Tibial artery (tissue), 4 donors: Measurements from ENCODE around the gene ADCK1.

ENCODE experiments used
- DNase-seq, 2 donors: peaks; one replicate each; pipeline ENCODE4 v3.0.0-alpha.2; 2019
- H3K27ac ChIP-seq, 2 donors: fragments of 200-600 bp; sonication (generic) in 1 of 2; 1 replicate in 1 of 2; 2 replicates in 1 of 2; pipeline ENCODE4 v1.5.1; 2018 to 2019; ENCODE audit warnings: mild to moderate bottlenecking in 1 of 2
- H3K27me3 ChIP-seq, 2 donors: fragments of 200-600 bp; sonication (generic) in 1 of 2; one replicate each; pipeline versions ENCODE4 v1.5.1 to v1.6.0; 2016 to 2019
- H3K36me3 ChIP-seq, 3 donors: fragments of 200-600 bp; sonication (generic) in 2 of 3; one replicate each; pipeline ENCODE4 v1.5.1; 2016 to 2019; ENCODE audit warnings: mild to moderate bottlenecking in 2 of 3
- H3K4me1 ChIP-seq, 4 donors: fragments of 200-600 bp; sonication (generic) in 2 of 4; 1 replicate in 3 of 4; 2 replicates in 1 of 4; pipeline ENCODE4 v1.5.1; 2016 to 2019
- H3K4me3 ChIP-seq, 2 donors: fragments of 200-600 bp; sonication (generic) in 1 of 2; 1 replicate in 1 of 2; 2 replicates in 1 of 2; pipeline ENCODE4 v1.5.1; 2018 to 2019; ENCODE audit warnings: mild to moderate bottlenecking in 2 of 2
- H3K9me3 ChIP-seq, 3 donors: fragments of 200-600 bp; sonication (generic) in 1 of 3; one replicate each; pipeline ENCODE4 v1.5.1; 2016 to 2019
- intact Hi-C: fragments of 100-400 bp; cut with DNase I; formaldehyde crosslinking; loops from one replicate; pipeline ENCODE4 v1.15.0; 2023; ENCODE audit warnings: low total_unique reads
- TF ChIP-seq, protein P1 (sequence below), 2 experiments: fragments of 200-600 bp in 1 of 2; fragments of 450-650 bp in 1 of 2; IDR thresholded peaks; one replicate each; pipeline ENCODE4 v1.5.1; 2017 to 2019; ENCODE audit warnings: antibody characterized with exemption in 2 of 2, mild to moderate bottlenecking in 1 of 2, moderate library complexity in 1 of 2

Gene ADCK1

DNA sequence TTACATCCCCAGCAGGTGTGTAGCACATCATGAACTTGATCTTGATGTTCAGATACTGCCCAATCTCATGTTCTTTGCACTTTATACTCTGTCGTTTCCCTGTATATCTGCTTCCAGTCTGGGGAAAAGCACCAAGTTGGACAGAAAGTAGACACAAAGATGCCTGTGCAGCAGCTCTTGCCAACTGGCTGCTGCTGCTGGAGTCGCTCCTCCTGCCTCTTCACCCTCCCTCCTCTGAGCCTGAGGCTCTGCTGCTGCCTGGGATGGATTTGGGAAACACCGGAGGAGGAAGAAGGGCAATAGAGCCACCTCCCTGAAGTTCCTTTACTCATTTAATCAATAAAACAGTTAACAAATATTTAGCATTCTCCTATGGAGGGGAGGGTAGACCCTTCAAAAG is 32.4 kb downstream of the ADCK1 start:
- Histone ChIP-seq H3K9me3 (no peaks in the 10 kb centered on the region), H3K27me3 (no peaks in the 10 kb centered on the region), H3K36me3 (peaks cover 9 to 14% (median 11%) of the 10 kb centered on the region in 3 donors), H3K4me3 (no peak overlapping the region), H3K27ac (no peak overlapping the region), H3K4me1 (no peaks in the 10 kb centered on the region)
- no peak for DNase-seq
- TF ChIP-seq, protein P1, sequence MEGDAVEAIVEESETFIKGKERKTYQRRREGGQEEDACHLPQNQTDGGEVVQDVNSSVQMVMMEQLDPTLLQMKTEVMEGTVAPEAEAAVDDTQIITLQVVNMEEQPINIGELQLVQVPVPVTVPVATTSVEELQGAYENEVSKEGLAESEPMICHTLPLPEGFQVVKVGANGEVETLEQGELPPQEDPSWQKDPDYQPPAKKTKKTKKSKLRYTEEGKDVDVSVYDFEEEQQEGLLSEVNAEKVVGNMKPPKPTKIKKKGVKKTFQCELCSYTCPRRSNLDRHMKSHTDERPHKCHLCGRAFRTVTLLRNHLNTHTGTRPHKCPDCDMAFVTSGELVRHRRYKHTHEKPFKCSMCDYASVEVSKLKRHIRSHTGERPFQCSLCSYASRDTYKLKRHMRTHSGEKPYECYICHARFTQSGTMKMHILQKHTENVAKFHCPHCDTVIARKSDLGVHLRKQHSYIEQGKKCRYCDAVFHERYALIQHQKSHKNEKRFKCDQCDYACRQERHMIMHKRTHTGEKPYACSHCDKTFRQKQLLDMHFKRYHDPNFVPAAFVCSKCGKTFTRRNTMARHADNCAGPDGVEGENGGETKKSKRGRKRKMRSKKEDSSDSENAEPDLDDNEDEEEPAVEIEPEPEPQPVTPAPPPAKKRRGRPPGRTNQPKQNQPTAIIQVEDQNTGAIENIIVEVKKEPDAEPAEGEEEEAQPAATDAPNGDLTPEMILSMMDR (IDR thresholded peaks at IDR 0.05), result no peak
- intact Hi-C loops, result no loop called here

DNA sequence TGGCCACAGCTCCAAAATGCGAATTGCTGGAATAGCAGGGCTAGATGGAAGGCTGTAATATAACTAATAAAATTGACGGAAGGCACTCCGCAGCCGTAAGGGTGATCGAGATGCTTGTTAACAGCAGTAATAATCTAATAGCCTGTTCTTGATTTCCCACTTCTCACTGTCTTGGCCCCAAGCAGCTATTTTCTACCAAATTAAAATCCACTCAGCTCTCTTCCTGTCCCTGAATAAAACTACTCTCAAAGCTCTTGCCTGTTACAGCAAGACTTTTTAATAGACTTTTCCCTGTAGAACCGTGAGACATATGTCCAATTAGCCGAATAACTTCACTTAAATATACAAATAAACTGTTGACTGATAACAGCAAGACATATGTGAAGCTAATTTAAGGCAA is 38.0 kb downstream of the ADCK1 start:
- Histone ChIP-seq H3K27ac (no peak overlapping the region), H3K4me1 (peaks cover 0 to under 1% (median 0%) of the 10 kb centered on the region in 4 donors), H3K36me3 (no peaks in the 10 kb centered on the region), H3K4me3 (no peak overlapping the region), H3K27me3 (no peaks in the 10 kb centered on the region), H3K9me3 (no peaks in the 10 kb centered on the region)
- intact Hi-C loops, result no loop called here
- TF ChIP-seq, protein P1 (IDR thresholded peaks at IDR 0.05), result no peak
- no peak for DNase-seq

DNA sequence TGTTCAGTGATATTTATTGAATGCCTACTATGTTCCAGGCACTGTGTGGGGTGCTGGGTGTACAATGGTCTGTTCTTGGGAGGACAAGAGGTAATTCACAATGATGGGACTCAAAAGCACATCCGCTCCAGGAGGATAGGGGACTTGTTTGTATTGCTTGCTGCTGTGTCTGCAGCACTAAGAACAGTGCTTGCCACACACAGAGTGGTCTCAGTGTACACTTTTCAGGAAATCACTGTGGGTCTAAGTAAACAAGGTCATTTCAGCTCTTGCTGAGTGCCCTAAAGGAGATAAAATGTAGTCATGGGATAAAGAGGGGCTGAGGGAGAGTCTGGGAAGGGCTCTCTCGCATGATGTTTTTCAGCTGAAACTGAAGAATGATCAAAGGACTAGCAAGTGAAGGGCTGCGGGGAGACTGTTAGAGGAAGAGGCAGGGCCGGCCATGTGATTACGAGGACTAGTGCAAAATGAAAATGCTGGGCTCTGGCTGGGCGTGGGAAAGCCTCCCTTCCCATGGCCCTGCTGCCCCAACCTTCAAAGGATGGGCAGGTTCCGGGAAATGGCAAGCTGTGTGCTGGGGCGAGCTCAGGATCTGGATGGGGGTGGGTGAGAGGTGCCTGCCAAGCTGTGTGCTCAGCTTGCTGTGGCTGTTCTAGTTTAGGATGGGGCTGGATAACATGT is 39.1 kb downstream of the ADCK1 start:
- Histone ChIP-seq H3K9me3 (no peaks in the 10 kb centered on the region), H3K4me3 (no peak overlapping the region), H3K36me3 (no peaks in the 10 kb centered on the region), H3K27ac (no peak overlapping the region), H3K4me1 (peaks cover 0 to 4% (median 0%) of the 10 kb centered on the region in 4 donors), H3K27me3 (no peaks in the 10 kb centered on the region)
- DNase-seq, result no peak
- TF ChIP-seq, protein P1 (IDR thresholded peaks at IDR 0.05), result no peak
- intact Hi-C loops, result no loop called here

DNA sequence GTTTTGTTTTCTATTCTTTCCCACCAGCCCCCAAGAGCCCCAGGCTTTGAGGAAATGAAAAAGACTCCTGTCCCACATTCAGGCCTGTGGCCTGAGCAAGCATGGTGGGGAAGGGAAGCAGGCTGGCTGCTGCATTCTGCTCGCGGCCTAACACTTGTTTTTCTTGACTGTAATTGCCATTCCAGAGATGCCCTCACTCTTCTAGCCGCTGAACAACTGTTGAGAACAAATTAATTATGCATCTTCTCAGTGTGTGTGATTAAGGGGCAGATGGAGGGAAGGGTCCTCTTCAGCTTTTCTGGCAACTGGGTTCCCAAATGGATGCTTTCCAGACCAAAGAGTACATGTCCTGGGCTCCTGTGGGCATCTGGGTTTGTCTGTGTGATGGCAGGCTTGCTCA is 43.3 kb downstream of the ADCK1 start:
- H3K36me3 ChIP-seq, result no peaks in the 10 kb centered on the region
- no peak for DNase-seq
- H3K27ac ChIP-seq, result no peak overlapping the region
- H3K4me1 ChIP-seq, result peaks cover 0 to 4% (median 0%) of the 10 kb centered on the region in 4 donors
- intact Hi-C loops, result no loop called here
- no peaks in the 10 kb centered on the region for H3K9me3 ChIP-seq
- TF ChIP-seq, protein P1 (IDR thresholded peaks at IDR 0.05), result no peak
- H3K4me3 ChIP-seq, result no peak overlapping the region
- H3K27me3 ChIP-seq, result no peaks in the 10 kb centered on the region

DNA sequence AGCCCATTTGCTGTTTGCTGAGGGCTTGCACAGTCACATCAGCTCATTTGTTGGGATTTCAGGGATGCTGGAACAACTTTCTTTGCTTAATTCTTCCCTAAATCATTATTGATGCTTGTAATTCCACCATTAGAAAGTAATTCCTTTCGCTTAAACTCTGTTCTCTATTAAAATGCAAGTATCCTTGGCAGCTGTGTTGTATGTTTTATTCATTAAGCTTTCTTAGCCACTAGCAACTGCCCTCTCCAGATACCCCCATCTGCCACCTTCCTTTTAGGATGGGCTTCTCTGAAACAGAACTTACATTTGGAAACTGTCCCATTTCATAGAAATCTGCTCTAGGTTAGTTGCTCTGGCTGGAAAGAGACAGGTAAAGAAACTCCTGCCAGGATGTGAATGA is 43.7 kb downstream of the ADCK1 start:
- no peak for DNase-seq
- Histone ChIP-seq H3K4me1 (peaks cover 0 to 4% (median 0%) of the 10 kb centered on the region in 4 donors), H3K36me3 (no peaks in the 10 kb centered on the region), H3K27ac (no peak overlapping the region), H3K9me3 (no peaks in the 10 kb centered on the region), H3K4me3 (no peak overlapping the region), H3K27me3 (no peaks in the 10 kb centered on the region)
- intact Hi-C loops, result no loop called here
- TF ChIP-seq, protein P1 (IDR thresholded peaks at IDR 0.05), result no peak
